ENCODE results near the gene CIP2A.

CIP2A gene

GRCh38 chr3:108605491-108605890 lies 16.3 kb upstream of the CIP2A start:
- TF ChIP-seq ZFX (IDR thresholded peaks at IDR 0.05) = no peak
- TF ChIP-seq, protein P1, sequence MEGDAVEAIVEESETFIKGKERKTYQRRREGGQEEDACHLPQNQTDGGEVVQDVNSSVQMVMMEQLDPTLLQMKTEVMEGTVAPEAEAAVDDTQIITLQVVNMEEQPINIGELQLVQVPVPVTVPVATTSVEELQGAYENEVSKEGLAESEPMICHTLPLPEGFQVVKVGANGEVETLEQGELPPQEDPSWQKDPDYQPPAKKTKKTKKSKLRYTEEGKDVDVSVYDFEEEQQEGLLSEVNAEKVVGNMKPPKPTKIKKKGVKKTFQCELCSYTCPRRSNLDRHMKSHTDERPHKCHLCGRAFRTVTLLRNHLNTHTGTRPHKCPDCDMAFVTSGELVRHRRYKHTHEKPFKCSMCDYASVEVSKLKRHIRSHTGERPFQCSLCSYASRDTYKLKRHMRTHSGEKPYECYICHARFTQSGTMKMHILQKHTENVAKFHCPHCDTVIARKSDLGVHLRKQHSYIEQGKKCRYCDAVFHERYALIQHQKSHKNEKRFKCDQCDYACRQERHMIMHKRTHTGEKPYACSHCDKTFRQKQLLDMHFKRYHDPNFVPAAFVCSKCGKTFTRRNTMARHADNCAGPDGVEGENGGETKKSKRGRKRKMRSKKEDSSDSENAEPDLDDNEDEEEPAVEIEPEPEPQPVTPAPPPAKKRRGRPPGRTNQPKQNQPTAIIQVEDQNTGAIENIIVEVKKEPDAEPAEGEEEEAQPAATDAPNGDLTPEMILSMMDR (conservative IDR thresholded peaks at IDR 0.05) = no peak
- no peak overlapping the region for H3K27ac ChIP-seq

- H3K27ac ChIP-seq = no peak overlapping the region
- TF ChIP-seq ZFX (IDR thresholded peaks at IDR 0.05) = no peak
- TF ChIP-seq, protein P1 (conservative IDR thresholded peaks at IDR 0.05) = no peak
These were observed 15.8 kb upstream of the CIP2A start for GRCh38 chr3:108605028-108605427.

GRCh38 chr3:108603691-108604090 lies 14.5 kb upstream of the CIP2A start:
- no peak overlapping the region for H3K27ac ChIP-seq
- TF ChIP-seq, protein P1 (conservative IDR thresholded peaks at IDR 0.05) = no peak

DNA sequence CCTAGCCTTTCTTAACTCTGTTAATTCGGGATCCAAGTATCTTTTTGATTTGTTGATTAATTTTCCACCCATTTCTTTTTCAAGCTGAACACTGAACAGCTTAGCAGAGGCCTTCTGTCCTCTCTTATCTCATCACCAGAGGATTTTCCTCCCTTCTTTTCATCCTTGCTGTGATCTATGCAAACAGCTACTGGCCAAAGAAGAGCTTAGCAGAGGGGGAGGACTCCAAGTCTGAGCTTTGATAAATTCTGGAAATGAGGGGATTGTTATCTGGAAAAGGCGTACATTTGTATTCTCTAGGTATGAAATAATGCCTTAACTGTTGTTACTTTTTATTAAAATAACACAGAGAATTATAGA lies 13.7 kb upstream of the CIP2A start:
- H3K27ac ChIP-seq = no peak overlapping the region
- no peak for TF ChIP-seq ZFX (IDR thresholded peaks at IDR 0.05)

DNA sequence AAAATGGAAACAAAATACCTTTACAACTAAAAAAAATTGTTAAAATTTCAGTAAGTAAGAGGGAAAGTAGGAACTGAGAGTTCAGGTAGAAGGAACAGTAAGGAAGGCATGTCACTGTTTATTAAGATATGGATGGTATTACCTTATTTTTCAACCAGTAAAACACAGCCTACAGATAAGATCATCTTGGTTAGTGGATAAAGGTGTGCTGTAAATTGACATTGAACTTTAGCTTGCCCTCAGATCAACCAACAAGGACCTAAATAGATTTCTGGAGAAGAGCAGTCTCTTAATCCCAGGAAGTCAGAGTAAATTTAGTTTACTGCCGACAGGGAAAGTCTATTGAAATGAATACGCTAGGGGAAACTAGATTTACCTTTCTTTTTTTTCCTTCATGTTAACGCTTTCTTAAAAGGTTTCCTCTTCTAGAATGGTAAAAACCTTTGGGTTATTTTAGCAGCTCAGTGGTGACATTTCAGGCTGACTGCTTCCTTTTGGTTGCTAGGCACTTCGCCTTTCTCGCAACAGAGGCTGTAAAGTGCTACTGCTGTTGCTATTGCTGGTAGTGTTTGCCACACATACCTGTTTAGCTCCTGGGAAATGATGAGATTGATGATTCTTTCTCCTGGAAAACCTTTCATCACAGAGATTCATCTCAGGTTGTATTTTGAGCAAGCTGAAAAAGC lies 13.2 kb upstream of the CIP2A start:
- TF ChIP-seq ZFX (IDR thresholded peaks at IDR 0.05) = no peak
- TF ChIP-seq, protein P1 (conservative IDR thresholded peaks at IDR 0.05) = no peak
- no peak overlapping the region for H3K27ac ChIP-seq

GRCh38 chr3:108599677-108600409 lies 10.6 kb upstream of the CIP2A start:
- H3K27ac ChIP-seq = no peak overlapping the region
- no peak for TF ChIP-seq ZFX (IDR thresholded peaks at IDR 0.05)
- TF ChIP-seq, protein P1 (conservative IDR thresholded peaks at IDR 0.05) = no peak

DNA sequence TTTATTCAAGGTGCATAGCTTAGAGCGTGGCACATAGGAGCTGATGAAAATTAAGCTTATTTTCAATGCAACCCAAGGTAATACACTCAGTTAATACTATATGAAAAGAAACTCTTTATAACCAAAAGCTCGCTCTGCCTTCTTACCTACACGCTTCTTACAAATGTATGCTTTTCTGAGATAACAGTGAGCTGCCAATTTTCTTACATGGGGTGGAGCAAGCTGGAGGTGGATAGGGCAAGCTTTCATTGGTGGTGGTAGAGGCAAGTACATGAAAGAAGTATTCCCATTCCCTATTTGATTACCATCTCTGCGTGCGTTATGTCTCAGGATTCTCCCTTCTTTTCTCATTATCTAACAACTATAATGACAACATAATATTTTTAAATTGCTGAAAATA lies 9.1 kb upstream of the CIP2A start:
- H3K27ac ChIP-seq = no peak overlapping the region
- no peak for TF ChIP-seq ZFX (IDR thresholded peaks at IDR 0.05)
- TF ChIP-seq, protein P1 (conservative IDR thresholded peaks at IDR 0.05) = no peak

GRCh38 chr3:108595321-108595720 lies 6.1 kb upstream of the CIP2A start:
- no peak overlapping the region for H3K27ac ChIP-seq
- TF ChIP-seq ZFX (IDR thresholded peaks at IDR 0.05) = no peak
- TF ChIP-seq, protein P1 (conservative IDR thresholded peaks at IDR 0.05) = no peak

Measured in C4-2B (cell line).